Measurements from ENCODE around the gene CIAO2A.

The CIAO2A gene

GRCh38 chr15:64093627-64094417 is at the start of gene CIAO2A:
Gene CIAO2A (minus strand): TSS chr15:64093838. CDS start chr15:64093768, 70 bp downstream.
- peak within 1 kb of the TSS; percentile 80 for H3K4me3 ChIP-seq (ENCODE audit: low read depth, low read length)
- peak; percentile 99 for DNase-seq (ENCODE audit: low read depth)
- no peak for TF ChIP-seq CTCF (IDR thresholded peaks at IDR 0.05; ENCODE audit: insufficient read depth, low read depth, low read length, missing control alignments)

- DNase-seq (ENCODE audit: low read depth): no peak
Observed at GRCh38 chr15:64143276-64143675, 49.6 kb upstream of the CIAO2A start.

GRCh38 chr15:64141798-64142512 is 48.3 kb upstream of the CIAO2A start:
- H3K4me3 ChIP-seq (ENCODE audit: low read depth, low read length): no peak overlapping the region
- DNase-seq (ENCODE audit: low read depth): no peak
- TF ChIP-seq CTCF (IDR thresholded peaks at IDR 0.05; ENCODE audit: insufficient read depth, low read depth, low read length, missing control alignments): no peak

More at GRCh38 chr15:64143276-64143675, 49.6 kb upstream of the CIAO2A start:
- no peak overlapping the region for H3K4me3 ChIP-seq (ENCODE audit: low read depth, low read length)
- no peak for TF ChIP-seq CTCF (IDR thresholded peaks at IDR 0.05; ENCODE audit: insufficient read depth, low read depth, low read length, missing control alignments)

- no peak for DNase-seq (ENCODE audit: low read depth)
- no peak overlapping the region for H3K4me3 ChIP-seq (ENCODE audit: low read depth, low read length)
- no peak for TF ChIP-seq CTCF (IDR thresholded peaks at IDR 0.05; ENCODE audit: insufficient read depth, low read depth, low read length, missing control alignments)
Observed at GRCh38 chr15:64138331-64138941, 44.8 kb upstream of the CIAO2A start.

- H3K4me3 ChIP-seq (ENCODE audit: low read depth, low read length): no peak overlapping the region
- peak; percentile 20 for TF ChIP-seq CTCF (IDR thresholded peaks at IDR 0.05; ENCODE audit: insufficient read depth, low read depth, low read length, missing control alignments)
- peak; percentile 21 for DNase-seq (ENCODE audit: low read depth)
Observed at GRCh38 chr15:64137226-64137833, 43.7 kb upstream of the CIAO2A start.

- TF ChIP-seq CTCF (IDR thresholded peaks at IDR 0.05; ENCODE audit: insufficient read depth, low read depth, low read length, missing control alignments): no peak
- no peak for DNase-seq (ENCODE audit: low read depth)
- no peak overlapping the region for H3K4me3 ChIP-seq (ENCODE audit: low read depth, low read length)
Observed at GRCh38 chr15:64136347-64136746, 42.7 kb upstream of the CIAO2A start.

Measured in GM12865 (cell line).